OCI-LY7 (cell line): Measurements from ENCODE around the gene TMEM59L.

ENCODE experiments used
- EZH2phosphoT487 ChIP-seq: fragments of 200-600 bp; sonication (generic); IDR thresholded peaks from 2 replicates; pipeline ENCODE4 v1.6.1; 2018; ENCODE audit warnings: low read depth, borderline replicate concordance, mild to moderate bottlenecking, mixed run types, antibody characterized with exemption, low read length, moderate library complexity, mixed read lengths
- TF ChIP-seq, protein P1 (sequence below): fragments of 200-600 bp; sonication (generic); conservative IDR thresholded peaks from 2 replicates; pipeline ENCODE4 v1.5.1; 2014; ENCODE audit warnings: mild to moderate bottlenecking, antibody characterized with exemption, low read length, moderate library complexity, mixed read lengths

DNA sequence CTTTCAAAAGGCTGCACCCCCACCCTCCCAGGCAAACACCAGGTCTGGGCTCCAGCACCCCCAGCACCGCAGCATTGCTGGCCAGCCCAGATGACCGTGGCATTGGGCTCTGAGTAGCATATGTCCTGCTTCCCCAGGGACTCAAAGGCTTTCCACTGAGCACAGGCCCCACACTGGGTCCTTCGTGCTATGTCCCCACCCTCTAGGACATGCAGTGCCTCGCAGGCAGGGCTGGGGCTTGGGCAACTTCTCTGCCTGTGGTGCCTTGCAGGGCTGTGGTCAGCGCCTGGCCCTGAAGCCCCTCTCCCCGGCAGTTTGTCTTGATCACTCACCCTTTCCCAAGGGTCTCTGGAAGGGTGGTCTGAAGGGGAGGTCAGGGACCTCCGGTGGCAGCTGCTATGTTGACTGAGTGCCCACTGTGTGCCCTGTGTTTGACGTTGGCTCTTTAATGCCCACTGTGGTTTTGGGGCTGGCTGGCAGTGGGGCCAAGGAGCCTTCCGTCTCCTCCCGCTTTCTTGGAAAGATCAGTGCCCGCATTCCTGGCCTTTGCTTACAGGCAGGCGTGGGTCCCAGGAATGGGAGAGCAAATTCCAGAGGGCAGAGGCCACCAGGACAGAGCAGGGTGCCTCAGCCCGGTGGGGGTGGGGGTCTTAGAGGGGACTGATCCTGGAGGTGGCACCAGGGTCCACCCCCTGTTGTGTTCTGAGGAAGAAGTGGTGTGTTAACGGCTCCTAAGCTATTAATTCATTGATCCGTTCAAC lies 50.5 kb downstream of the TMEM59L start:
- TF ChIP-seq, protein P1, sequence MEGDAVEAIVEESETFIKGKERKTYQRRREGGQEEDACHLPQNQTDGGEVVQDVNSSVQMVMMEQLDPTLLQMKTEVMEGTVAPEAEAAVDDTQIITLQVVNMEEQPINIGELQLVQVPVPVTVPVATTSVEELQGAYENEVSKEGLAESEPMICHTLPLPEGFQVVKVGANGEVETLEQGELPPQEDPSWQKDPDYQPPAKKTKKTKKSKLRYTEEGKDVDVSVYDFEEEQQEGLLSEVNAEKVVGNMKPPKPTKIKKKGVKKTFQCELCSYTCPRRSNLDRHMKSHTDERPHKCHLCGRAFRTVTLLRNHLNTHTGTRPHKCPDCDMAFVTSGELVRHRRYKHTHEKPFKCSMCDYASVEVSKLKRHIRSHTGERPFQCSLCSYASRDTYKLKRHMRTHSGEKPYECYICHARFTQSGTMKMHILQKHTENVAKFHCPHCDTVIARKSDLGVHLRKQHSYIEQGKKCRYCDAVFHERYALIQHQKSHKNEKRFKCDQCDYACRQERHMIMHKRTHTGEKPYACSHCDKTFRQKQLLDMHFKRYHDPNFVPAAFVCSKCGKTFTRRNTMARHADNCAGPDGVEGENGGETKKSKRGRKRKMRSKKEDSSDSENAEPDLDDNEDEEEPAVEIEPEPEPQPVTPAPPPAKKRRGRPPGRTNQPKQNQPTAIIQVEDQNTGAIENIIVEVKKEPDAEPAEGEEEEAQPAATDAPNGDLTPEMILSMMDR, result no peak
- no peak for TF ChIP-seq EZH2phosphoT487
